Measurements from ENCODE around the gene NLRP3. TPM values are rescaled to one million over a fixed set of nuclear protein-coding genes. Genes with fewer than 3 reads are reported as not detected.
"Not testable (repeated sequence)": the region's sequence is repeated elsewhere in the genome, so short reads cannot be mapped to it uniquely, and the experiment has no call there.

Gene NLRP3
- total and polyA plus RNA-seq, 9 of the 15 experiments (the other 6 are each of a cell fraction or from before 2014, with no cell fraction given), result not detected

DNA sequence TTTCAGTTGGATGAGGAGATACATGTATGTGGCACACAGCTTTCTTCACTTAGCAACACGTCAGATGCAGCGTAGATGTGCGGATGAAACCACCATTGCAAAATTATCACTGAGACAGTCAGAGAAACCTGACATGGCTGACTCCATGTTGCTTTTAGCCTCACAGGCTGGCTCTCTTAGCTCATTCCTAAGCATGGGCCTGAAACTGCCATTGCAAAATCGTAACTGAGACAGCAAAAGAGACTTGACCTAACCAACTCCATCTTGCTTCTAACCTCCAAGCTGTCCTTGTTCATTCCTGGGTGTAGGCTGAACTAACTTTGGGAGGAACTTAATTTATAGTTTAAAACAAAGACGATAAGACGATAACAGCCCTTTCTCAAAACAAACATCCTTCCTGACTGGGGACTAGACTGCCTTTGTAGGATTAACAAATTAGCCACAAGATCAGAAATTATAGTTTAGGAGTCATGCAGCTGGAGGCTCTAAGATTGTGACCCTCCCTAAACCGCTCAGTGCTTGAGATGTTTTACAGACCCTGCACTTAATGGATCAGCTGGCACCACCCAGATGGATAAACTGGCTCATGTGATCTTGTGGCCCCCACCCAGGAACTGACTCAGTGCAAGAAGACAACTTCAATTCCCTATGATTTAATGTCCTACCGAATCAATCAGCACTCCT lies 41.2 kb upstream of the NLRP3 start (continued):
- peak; percentile 95 for TF ChIP-seq THRB (CRISPR knock-in tag; conservative IDR thresholded peaks at IDR 0.05)
- TF ChIP-seq, protein P1, sequence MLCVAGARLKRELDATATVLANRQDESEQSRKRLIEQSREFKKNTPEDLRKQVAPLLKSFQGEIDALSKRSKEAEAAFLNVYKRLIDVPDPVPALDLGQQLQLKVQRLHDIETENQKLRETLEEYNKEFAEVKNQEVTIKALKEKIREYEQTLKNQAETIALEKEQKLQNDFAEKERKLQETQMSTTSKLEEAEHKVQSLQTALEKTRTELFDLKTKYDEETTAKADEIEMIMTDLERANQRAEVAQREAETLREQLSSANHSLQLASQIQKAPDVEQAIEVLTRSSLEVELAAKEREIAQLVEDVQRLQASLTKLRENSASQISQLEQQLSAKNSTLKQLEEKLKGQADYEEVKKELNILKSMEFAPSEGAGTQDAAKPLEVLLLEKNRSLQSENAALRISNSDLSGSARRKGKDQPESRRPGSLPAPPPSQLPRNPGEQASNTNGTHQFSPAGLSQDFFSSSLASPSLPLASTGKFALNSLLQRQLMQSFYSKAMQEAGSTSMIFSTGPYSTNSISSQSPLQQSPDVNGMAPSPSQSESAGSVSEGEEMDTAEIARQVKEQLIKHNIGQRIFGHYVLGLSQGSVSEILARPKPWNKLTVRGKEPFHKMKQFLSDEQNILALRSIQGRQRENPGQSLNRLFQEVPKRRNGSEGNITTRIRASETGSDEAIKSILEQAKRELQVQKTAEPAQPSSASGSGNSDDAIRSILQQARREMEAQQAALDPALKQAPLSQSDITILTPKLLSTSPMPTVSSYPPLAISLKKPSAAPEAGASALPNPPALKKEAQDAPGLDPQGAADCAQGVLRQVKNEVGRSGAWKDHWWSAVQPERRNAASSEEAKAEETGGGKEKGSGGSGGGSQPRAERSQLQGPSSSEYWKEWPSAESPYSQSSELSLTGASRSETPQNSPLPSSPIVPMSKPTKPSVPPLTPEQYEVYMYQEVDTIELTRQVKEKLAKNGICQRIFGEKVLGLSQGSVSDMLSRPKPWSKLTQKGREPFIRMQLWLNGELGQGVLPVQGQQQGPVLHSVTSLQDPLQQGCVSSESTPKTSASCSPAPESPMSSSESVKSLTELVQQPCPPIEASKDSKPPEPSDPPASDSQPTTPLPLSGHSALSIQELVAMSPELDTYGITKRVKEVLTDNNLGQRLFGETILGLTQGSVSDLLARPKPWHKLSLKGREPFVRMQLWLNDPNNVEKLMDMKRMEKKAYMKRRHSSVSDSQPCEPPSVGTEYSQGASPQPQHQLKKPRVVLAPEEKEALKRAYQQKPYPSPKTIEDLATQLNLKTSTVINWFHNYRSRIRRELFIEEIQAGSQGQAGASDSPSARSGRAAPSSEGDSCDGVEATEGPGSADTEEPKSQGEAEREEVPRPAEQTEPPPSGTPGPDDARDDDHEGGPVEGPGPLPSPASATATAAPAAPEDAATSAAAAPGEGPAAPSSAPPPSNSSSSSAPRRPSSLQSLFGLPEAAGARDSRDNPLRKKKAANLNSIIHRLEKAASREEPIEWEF (CRISPR knock-in tag; IDR thresholded peaks at IDR 0.05), result 0 out of 2 replicates have a peak, but pooled peaks have one; percentile 82
- TF ChIP-seq, protein P2, sequence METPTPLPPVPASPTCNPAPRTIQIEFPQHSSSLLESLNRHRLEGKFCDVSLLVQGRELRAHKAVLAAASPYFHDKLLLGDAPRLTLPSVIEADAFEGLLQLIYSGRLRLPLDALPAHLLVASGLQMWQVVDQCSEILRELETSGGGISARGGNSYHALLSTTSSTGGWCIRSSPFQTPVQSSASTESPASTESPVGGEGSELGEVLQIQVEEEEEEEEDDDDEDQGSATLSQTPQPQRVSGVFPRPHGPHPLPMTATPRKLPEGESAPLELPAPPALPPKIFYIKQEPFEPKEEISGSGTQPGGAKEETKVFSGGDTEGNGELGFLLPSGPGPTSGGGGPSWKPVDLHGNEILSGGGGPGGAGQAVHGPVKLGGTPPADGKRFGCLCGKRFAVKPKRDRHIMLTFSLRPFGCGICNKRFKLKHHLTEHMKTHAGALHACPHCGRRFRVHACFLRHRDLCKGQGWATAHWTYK (CRISPR knock-in tag; IDR thresholded peaks at IDR 0.05), result peak; percentile 98
- TF ChIP-seq BCL6 (CRISPR knock-in tag; IDR thresholded peaks at IDR 0.05), result peak; percentile 95
- TF ChIP-seq THAP7 (CRISPR knock-in tag; IDR thresholded peaks at IDR 0.05), result 0 out of 2 replicates have a peak, but pooled peaks have one; percentile 34
- TF ChIP-seq ELF4 (CRISPR knock-in tag; IDR thresholded peaks at IDR 0.05), result peak; percentile 93
- TF ChIP-seq HIVEP1 (CRISPR knock-in tag; IDR thresholded peaks at IDR 0.05), result peak; percentile 96
- TF ChIP-seq ZNF561 (CRISPR knock-in tag; conservative IDR thresholded peaks at IDR 0.05), result peak; percentile 79; the same call in 1 of the 2 replicates
- peak in 1 of 2 experiments; percentile 98; a peak in 2 of 4 replicates for TF ChIP-seq TEAD1 (CRISPR knock-in tag; IDR thresholded peaks at IDR 0.05)
- peak; percentile 97 for TF ChIP-seq ZNF584 (CRISPR knock-in tag; IDR thresholded peaks at IDR 0.05; ENCODE audit: low read depth)
- peak in 1 of 2 experiments; percentile 86; a peak in 2 of 4 replicates for TF ChIP-seq MAZ (CRISPR knock-in tag; conservative IDR thresholded peaks at IDR 0.05 in 1 of 2, IDR thresholded peaks at IDR 0.05 in 1 of 2)
- TF ChIP-seq OTX1 (CRISPR knock-in tag; IDR thresholded peaks at IDR 0.05), result peak; percentile 92
- TF ChIP-seq ZNF311 (CRISPR knock-in tag; IDR thresholded peaks at IDR 0.05), result peak; percentile 97
- peak; percentile 91 for TF ChIP-seq PATZ1 (CRISPR knock-in tag; IDR thresholded peaks at IDR 0.05; ENCODE audit: borderline replicate concordance)
- not testable (repeated sequence) for TF ChIP-seq ATF1 (CRISPR knock-in tag; IDR thresholded peaks at IDR 0.05)
- TF ChIP-seq ATF1 (tag; IDR thresholded peaks at IDR 0.05), result peak; percentile 27; the same call in 1 of the 2 replicates

Measured in K562 (cell line).